ENCODE results near the gene MOB1A. TPM values are rescaled to one million over a fixed set of nuclear protein-coding genes. Genes with fewer than 3 reads are reported as not detected.
A peak's percentile ranks its signal among the peaks of the same experiment; 100 is the strongest.

MOB1A gene
- total RNA-seq (ENCODE audit: unreplicated experiment) = 60.5 TPM
- long read RNA-seq, full-length matches to known transcripts = 15 of 18 reads
- long read RNA-seq, partial matches to known transcripts = 0 of 18 reads
- long read RNA-seq, other reads (novel, unspliced or antisense) = 3 of 18 reads

GRCh38 chr2:74178211-74179062 is at the start of gene MOB1A:
MOB1A (minus strand) TSS chr2:74178879; CDS start chr2:74178674, 205 bp downstream.
- peak; percentile 98 for DNase-seq
- Mint-ChIP-seq H3K36me3 (ENCODE audit: unreplicated experiment) (peaks cover 17% of the 10 kb centered on the region), H3K4me3 (ENCODE audit: unreplicated experiment) (peak within 1 kb of the TSS; percentile 93), H3K9me3 (ENCODE audit: unreplicated experiment) (peaks cover 7% of the 10 kb centered on the region), H3K27ac (ENCODE audit: unreplicated experiment) (peak within 1 kb of the TSS; percentile 90), H3K4me1 (ENCODE audit: low read depth, unreplicated experiment) (peaks cover 15% of the 10 kb centered on the region), H3K27me3 (ENCODE audit: unreplicated experiment) (peaks cover 11% of the 10 kb centered on the region)
- TF ChIP-seq CTCF (IDR thresholded peaks at IDR 0.05; ENCODE audit: partially characterized antibody, unreplicated experiment) = no peak

GRCh38 chr2:74227646-74228045 is 49.0 kb upstream of the MOB1A start:
- Mint-ChIP-seq H3K27me3 (ENCODE audit: unreplicated experiment) (peaks cover 4% of the 10 kb centered on the region), H3K4me1 (ENCODE audit: low read depth, unreplicated experiment) (peaks cover 15% of the 10 kb centered on the region), H3K36me3 (ENCODE audit: unreplicated experiment) (no peaks in the 10 kb centered on the region), H3K27ac (ENCODE audit: unreplicated experiment) (no peak overlapping the region), H3K4me3 (ENCODE audit: unreplicated experiment) (no peak overlapping the region), H3K9me3 (ENCODE audit: unreplicated experiment) (peaks cover 4% of the 10 kb centered on the region)
- no peak for DNase-seq
- no peak for TF ChIP-seq CTCF (IDR thresholded peaks at IDR 0.05; ENCODE audit: partially characterized antibody, unreplicated experiment)

GRCh38 chr2:74226648-74227213 is 48.1 kb upstream of the MOB1A start:
- Mint-ChIP-seq H3K4me3 (ENCODE audit: unreplicated experiment) (peak overlapping the region; percentile 35), H3K36me3 (ENCODE audit: unreplicated experiment) (no peaks in the 10 kb centered on the region), H3K27ac (ENCODE audit: unreplicated experiment) (peak overlapping the region; percentile 10), H3K4me1 (ENCODE audit: low read depth, unreplicated experiment) (peaks cover 15% of the 10 kb centered on the region), H3K27me3 (ENCODE audit: unreplicated experiment) (peaks cover 4% of the 10 kb centered on the region), H3K9me3 (ENCODE audit: unreplicated experiment) (peaks cover 4% of the 10 kb centered on the region)
- no peak for TF ChIP-seq CTCF (IDR thresholded peaks at IDR 0.05; ENCODE audit: partially characterized antibody, unreplicated experiment)
- peak; percentile 49 for DNase-seq

GRCh38 chr2:74225698-74226459 is 47.2 kb upstream of the MOB1A start:
- H3K27ac Mint-ChIP-seq (ENCODE audit: unreplicated experiment) = no peak overlapping the region

More at GRCh38 chr2:74225698-74226459, 47.2 kb upstream of the MOB1A start:
- peaks cover 15% of the 10 kb centered on the region for H3K4me1 Mint-ChIP-seq (ENCODE audit: low read depth, unreplicated experiment)
- H3K27me3 Mint-ChIP-seq (ENCODE audit: unreplicated experiment) = peaks cover 4% of the 10 kb centered on the region
- H3K4me3 Mint-ChIP-seq (ENCODE audit: unreplicated experiment) = no peak overlapping the region
- no peak for TF ChIP-seq CTCF (IDR thresholded peaks at IDR 0.05; ENCODE audit: partially characterized antibody, unreplicated experiment)
- DNase-seq = no peak
- peaks cover 4% of the 10 kb centered on the region for H3K9me3 Mint-ChIP-seq (ENCODE audit: unreplicated experiment)
- H3K36me3 Mint-ChIP-seq (ENCODE audit: unreplicated experiment) = no peaks in the 10 kb centered on the region
